ENCODE data around the gene ADARB2.

Gene ADARB2

GRCh38 chr10:1141261-1141660 lies 596.1 kb downstream of the ADARB2 start:
- intact Hi-C loops (cut with micrococcal nuclease), result no loop called here
- H3K9me3 Mint-ChIP-seq, result peaks cover 25% of the 10 kb centered on the region
- H3K27me3 Mint-ChIP-seq, result peaks cover 9% of the 10 kb centered on the region
- no peaks in the 10 kb centered on the region for H3K36me3 Mint-ChIP-seq (ENCODE audit: low read depth)
- no peak overlapping the region for H3K4me3 Mint-ChIP-seq
- no peak overlapping the region for H3K27ac Mint-ChIP-seq
- no peaks in the 10 kb centered on the region for H3K4me1 Mint-ChIP-seq (ENCODE audit: low read depth)

DNA sequence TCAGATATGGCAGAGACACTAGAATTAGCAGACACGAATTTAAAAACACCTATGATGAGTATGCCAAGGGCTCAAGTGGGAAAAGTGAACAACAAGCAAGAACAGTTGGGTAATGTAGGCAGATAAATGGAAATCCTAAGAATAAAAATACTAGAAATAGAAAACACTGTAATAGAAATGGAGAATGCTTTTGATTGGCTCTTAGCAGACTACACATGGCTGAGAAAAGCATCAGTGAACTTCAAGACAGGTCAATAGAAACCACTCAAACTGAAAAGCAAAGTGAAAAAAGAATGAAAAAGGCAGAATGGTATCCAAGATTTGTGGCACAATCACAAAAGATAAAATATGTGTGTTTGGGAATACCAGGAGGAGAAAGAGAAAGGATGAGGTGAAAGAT lies 598.8 kb downstream of the ADARB2 start:
- H3K9me3 Mint-ChIP-seq, result peaks cover 17% of the 10 kb centered on the region
- H3K36me3 Mint-ChIP-seq (ENCODE audit: low read depth), result no peaks in the 10 kb centered on the region
- H3K27ac Mint-ChIP-seq, result no peak overlapping the region
- no peaks in the 10 kb centered on the region for H3K4me1 Mint-ChIP-seq (ENCODE audit: low read depth)
- H3K4me3 Mint-ChIP-seq, result no peak overlapping the region
- intact Hi-C loops (cut with micrococcal nuclease), result no loop called here
- peaks cover 5% of the 10 kb centered on the region for H3K27me3 Mint-ChIP-seq

- Mint-ChIP-seq H3K9me3 (peaks cover 17% of the 10 kb centered on the region), H3K27ac (no peak overlapping the region), H3K27me3 (peaks cover 5% of the 10 kb centered on the region), H3K4me3 (no peak overlapping the region), H3K4me1 (ENCODE audit: low read depth) (no peaks in the 10 kb centered on the region), H3K36me3 (ENCODE audit: low read depth) (peaks cover 3% of the 10 kb centered on the region)
- intact Hi-C loops (cut with micrococcal nuclease), result no loop called here
These were observed 599.7 kb downstream of the ADARB2 start for GRCh38 chr10:1137499-1138163.

DNA sequence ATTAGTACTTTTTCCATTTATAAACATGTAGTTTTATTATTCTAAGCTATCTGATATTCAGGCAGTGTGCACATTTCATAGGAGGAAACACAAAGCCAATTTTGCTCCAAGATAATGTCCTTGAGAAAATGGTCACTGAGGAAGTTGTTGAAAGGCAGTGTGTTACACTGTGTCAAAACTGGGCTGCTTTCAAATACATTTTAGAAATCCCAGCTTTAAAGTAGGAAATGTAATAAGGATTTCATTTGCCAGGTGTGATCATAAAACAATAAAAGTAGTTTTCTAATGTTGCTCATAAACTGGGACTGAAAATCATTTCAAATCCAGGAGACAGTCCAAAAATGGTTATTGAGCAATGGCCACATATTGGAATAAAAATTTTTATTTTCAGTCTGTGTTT lies 601.1 kb downstream of the ADARB2 start:
- Mint-ChIP-seq H3K27me3 (peaks cover 5% of the 10 kb centered on the region), H3K27ac (no peak overlapping the region), H3K9me3 (peaks cover 17% of the 10 kb centered on the region), H3K4me3 (no peak overlapping the region), H3K36me3 (ENCODE audit: low read depth) (peaks cover 15% of the 10 kb centered on the region), H3K4me1 (ENCODE audit: low read depth) (no peaks in the 10 kb centered on the region)
- intact Hi-C loops (cut with micrococcal nuclease), result no loop called here

DNA sequence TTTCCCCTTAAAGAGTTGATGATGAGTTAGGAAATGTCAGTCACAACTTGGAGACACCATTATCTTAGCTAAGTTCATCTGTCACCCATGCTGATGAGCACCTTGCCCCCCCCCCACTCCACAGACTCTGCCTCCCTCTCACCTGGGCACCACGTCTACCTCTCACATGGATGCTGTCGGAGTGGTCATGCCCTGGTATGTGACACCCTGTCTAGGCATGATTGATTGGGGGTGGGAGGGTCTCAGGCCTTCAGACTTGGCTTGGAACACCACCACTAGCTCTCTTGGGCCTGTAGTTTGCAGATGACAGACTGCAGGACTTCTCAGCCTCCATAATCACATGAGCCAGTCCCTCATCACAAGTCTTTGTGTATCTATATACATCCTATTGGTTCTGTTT lies 603.2 kb downstream of the ADARB2 start:
- Mint-ChIP-seq H3K27ac (no peak overlapping the region), H3K27me3 (peaks cover 3% of the 10 kb centered on the region), H3K4me1 (ENCODE audit: low read depth) (no peaks in the 10 kb centered on the region)

GRCh38 chr10:1133495-1134045 lies 603.8 kb downstream of the ADARB2 start:
- Mint-ChIP-seq H3K4me3 (no peak overlapping the region), H3K27me3 (peaks cover under 1% of the 10 kb centered on the region), H3K36me3 (ENCODE audit: low read depth) (peaks cover 42% of the 10 kb centered on the region), H3K9me3 (peaks cover 9% of the 10 kb centered on the region), H3K27ac (no peak overlapping the region), H3K4me1 (ENCODE audit: low read depth) (no peaks in the 10 kb centered on the region)
- intact Hi-C loops (cut with micrococcal nuclease), result no loop called here

More for the DNA sequence above, 603.2 kb downstream of the ADARB2 start:
- Mint-ChIP-seq H3K4me3 (no peak overlapping the region), H3K36me3 (ENCODE audit: low read depth) (peaks cover 36% of the 10 kb centered on the region), H3K9me3 (peaks cover 15% of the 10 kb centered on the region)
- intact Hi-C loops (cut with micrococcal nuclease), result no loop called here

GRCh38 chr10:1132584-1132983 lies 604.7 kb downstream of the ADARB2 start:
- Mint-ChIP-seq H3K4me3 (no peak overlapping the region), H3K27ac (no peak overlapping the region), H3K4me1 (ENCODE audit: low read depth) (no peaks in the 10 kb centered on the region), H3K36me3 (ENCODE audit: low read depth) (peaks cover 51% of the 10 kb centered on the region), H3K9me3 (no peaks in the 10 kb centered on the region), H3K27me3 (no peaks in the 10 kb centered on the region)
- intact Hi-C loops (cut with micrococcal nuclease), result no loop called here

- H3K27me3 Mint-ChIP-seq, result no peaks in the 10 kb centered on the region
- intact Hi-C loops (cut with micrococcal nuclease), result no loop called here
- H3K4me3 Mint-ChIP-seq, result no peak overlapping the region
- no peaks in the 10 kb centered on the region for H3K4me1 Mint-ChIP-seq (ENCODE audit: low read depth)
- H3K36me3 Mint-ChIP-seq (ENCODE audit: low read depth), result peaks cover 65% of the 10 kb centered on the region
- H3K27ac Mint-ChIP-seq, result no peak overlapping the region
- no peaks in the 10 kb centered on the region for H3K9me3 Mint-ChIP-seq
These were observed 606.1 kb downstream of the ADARB2 start for GRCh38 chr10:1130995-1131790.

- Mint-ChIP-seq H3K4me3 (no peak overlapping the region), H3K36me3 (ENCODE audit: low read depth) (peaks cover 74% of the 10 kb centered on the region), H3K9me3 (no peaks in the 10 kb centered on the region), H3K4me1 (ENCODE audit: low read depth) (no peaks in the 10 kb centered on the region), H3K27me3 (no peaks in the 10 kb centered on the region), H3K27ac (no peak overlapping the region)
- intact Hi-C loops (cut with micrococcal nuclease), result no loop called here
These were observed 607.1 kb downstream of the ADARB2 start for GRCh38 chr10:1130226-1130625.

DNA sequence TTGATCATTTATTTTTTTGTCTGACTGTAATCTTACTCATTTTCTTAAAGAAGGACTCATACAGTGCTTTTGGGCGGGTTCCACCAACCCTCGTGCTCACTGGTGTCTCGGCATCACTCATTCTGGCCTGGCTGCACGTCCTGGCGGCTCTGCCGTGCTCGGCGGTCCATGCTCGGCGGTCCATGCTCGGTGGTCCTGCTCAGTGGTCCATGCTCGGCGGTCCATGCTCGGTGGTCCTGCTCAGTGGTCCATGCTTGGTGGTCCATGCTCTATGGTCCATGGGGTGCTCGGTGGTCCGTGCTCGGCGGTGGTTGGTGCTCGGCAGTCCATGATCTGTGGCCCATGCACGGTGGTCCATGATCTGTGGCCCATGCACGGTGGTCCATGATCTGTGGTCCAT lies 608.7 kb downstream of the ADARB2 start:
- intact Hi-C loops (cut with micrococcal nuclease), result no loop called here
- Mint-ChIP-seq H3K27ac (no peak overlapping the region), H3K27me3 (no peaks in the 10 kb centered on the region), H3K4me1 (ENCODE audit: low read depth) (peaks cover 1% of the 10 kb centered on the region), H3K36me3 (ENCODE audit: low read depth) (peaks cover 90% of the 10 kb centered on the region), H3K4me3 (no peak overlapping the region), H3K9me3 (no peaks in the 10 kb centered on the region)

- peaks cover 95% of the 10 kb centered on the region for H3K36me3 Mint-ChIP-seq (ENCODE audit: low read depth)
These were observed 609.2 kb downstream of the ADARB2 start for GRCh38 chr10:1128115-1128514.

DNA sequence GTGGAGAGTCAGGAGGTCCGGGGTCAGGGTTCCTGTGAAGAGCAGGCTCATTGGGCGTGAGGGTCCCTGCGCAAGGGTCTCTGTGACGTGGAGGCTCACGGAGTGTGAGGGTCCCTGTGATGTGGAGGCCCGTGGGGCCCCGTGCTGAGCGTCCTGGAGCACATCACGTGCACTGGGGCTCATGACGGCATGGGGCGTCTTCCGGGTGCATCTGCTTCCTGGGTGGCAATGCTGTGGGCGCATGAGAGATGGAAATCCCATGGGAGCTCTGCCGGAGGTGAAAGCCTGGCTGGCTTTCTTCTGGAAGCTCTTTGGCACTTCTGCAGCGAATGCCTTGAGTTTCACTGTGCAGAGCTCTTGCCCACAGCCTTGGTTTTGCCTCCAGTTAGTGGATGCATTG lies 609.7 kb downstream of the ADARB2 start:
- H3K27ac Mint-ChIP-seq, result no peak overlapping the region
- H3K9me3 Mint-ChIP-seq, result no peaks in the 10 kb centered on the region
- H3K36me3 Mint-ChIP-seq (ENCODE audit: low read depth), result peaks cover 92% of the 10 kb centered on the region
- H3K4me1 Mint-ChIP-seq (ENCODE audit: low read depth), result peaks cover 12% of the 10 kb centered on the region
- H3K4me3 Mint-ChIP-seq, result no peak overlapping the region
- intact Hi-C loops (cut with micrococcal nuclease), result no loop called here
- no peaks in the 10 kb centered on the region for H3K27me3 Mint-ChIP-seq

More at GRCh38 chr10:1128115-1128514, 609.2 kb downstream of the ADARB2 start:
- H3K4me3 Mint-ChIP-seq, result no peak overlapping the region
- no peaks in the 10 kb centered on the region for H3K9me3 Mint-ChIP-seq
- peaks cover 7% of the 10 kb centered on the region for H3K4me1 Mint-ChIP-seq (ENCODE audit: low read depth)
- no peak overlapping the region for H3K27ac Mint-ChIP-seq
- intact Hi-C loops (cut with micrococcal nuclease), result no loop called here
- H3K27me3 Mint-ChIP-seq, result no peaks in the 10 kb centered on the region

Data from dendritic cell treated with granulocyte-macrophage colony-stimulating factor and Interleukin-4, amounts not matched to agents 40 ng/mL and 50 ng/mL, for 4 days (primary cell).